Ishikawa (cell line): ENCODE measurements around the gene MGMT.

Experiments
- CEBPB ChIP-seq: IDR thresholded peaks from 2 replicates; pipeline ENCODE4 v1.6.1; 2012
- CREB1 ChIP-seq: IDR thresholded peaks from 2 replicates; pipeline ENCODE4 v1.6.1; 2012; ENCODE audit warnings: low read depth
- EGR1 ChIP-seq: IDR thresholded peaks from 2 replicates; pipeline ENCODE4 v1.6.1; 2012
- EP300 ChIP-seq: IDR thresholded peaks from 2 replicates; pipeline ENCODE4 v1.6.1; 2012; ENCODE audit warnings: borderline replicate concordance
- FOXM1 ChIP-seq: IDR thresholded peaks from 2 replicates; pipeline ENCODE4 v1.6.1; 2012; ENCODE audit warnings: low read depth, borderline replicate concordance
- MAX ChIP-seq: IDR thresholded peaks from 2 replicates; pipeline ENCODE4 v1.6.1; 2012
- NFIC ChIP-seq: IDR thresholded peaks from 2 replicates; pipeline ENCODE4 v1.6.1; 2012
- RAD21 ChIP-seq: IDR thresholded peaks from 2 replicates; pipeline ENCODE4 v1.6.1; 2012; ENCODE audit warnings: low read depth
- REST ChIP-seq: IDR thresholded peaks from 2 replicates; pipeline ENCODE4 v1.6.1; 2012; ENCODE audit warnings: low read depth, mild to moderate bottlenecking
- TAF1 ChIP-seq: IDR thresholded peaks from 2 replicates; pipeline ENCODE4 v1.6.1; 2012; ENCODE audit warnings: low read depth, mild to moderate bottlenecking
- TCF12 ChIP-seq: IDR thresholded peaks from 2 replicates; pipeline ENCODE4 v1.6.1; 2012; ENCODE audit warnings: low read depth
- TEAD4 ChIP-seq: IDR thresholded peaks from 2 replicates; pipeline ENCODE4 v1.6.1; 2012
- USF1 ChIP-seq: IDR thresholded peaks from 2 replicates; pipeline ENCODE4 v1.6.1; 2012
- YY1 ChIP-seq: IDR thresholded peaks from 2 replicates; pipeline ENCODE4 v1.6.1; 2012; ENCODE audit warnings: low read depth
- ZBTB7A ChIP-seq: IDR thresholded peaks from 2 replicates; pipeline ENCODE4 v1.6.1; 2012; ENCODE audit warnings: low read depth

Gene MGMT

DNA sequence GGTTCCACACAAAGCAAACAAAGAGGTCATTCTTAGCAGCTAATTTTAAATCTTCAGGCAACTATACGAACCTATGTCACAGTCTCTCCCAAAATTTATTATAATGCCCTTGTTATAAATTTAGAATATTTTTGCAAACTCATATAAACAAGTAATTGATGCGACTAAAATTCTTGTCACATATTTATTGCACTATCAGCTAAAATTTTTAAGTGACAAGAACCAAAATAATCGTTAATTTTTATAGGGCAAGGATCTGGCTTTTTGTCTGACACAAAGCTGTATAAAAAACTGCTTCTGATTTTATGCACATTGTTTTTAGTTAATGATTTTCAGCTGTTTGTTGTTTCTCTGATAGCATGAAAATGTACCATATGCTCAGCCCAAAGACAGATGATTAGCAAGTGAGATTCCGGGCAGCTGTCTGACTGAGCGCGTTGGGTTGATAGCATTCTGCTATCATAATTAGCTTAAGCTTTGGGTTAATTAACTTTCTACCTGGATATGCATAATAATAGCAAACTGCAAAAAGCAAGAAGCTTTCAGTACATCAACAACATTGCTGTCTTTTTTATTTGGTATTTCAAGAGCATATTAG, 136.0 kb downstream of the MGMT start:
- TF ChIP-seq USF1 (no peak), EP300 (no peak), YY1 (no peak), FOXM1 (no peak), TEAD4 (no peak), RAD21 (no peak), MAX (no peak), EGR1 (no peak), CEBPB (no peak), REST (no peak), CREB1 (no peak)

GRCh38 chr10:129604333-129605032, 137.4 kb downstream of the MGMT start:
- TF ChIP-seq REST (no peak), TAF1 (no peak), NFIC (no peak), RAD21 (no peak), CREB1 (no peak), EGR1 (no peak), TEAD4 (no peak), CEBPB (no peak), EP300 (no peak), YY1 (no peak), FOXM1 (no peak), MAX (no peak), TCF12 (no peak), ZBTB7A (no peak), USF1 (no peak)

GRCh38 chr10:129605266-129605985, 138.4 kb downstream of the MGMT start:
- TF ChIP-seq EGR1, result no peak
- TF ChIP-seq NFIC, result no peak
- TF ChIP-seq MAX, result no peak

DNA sequence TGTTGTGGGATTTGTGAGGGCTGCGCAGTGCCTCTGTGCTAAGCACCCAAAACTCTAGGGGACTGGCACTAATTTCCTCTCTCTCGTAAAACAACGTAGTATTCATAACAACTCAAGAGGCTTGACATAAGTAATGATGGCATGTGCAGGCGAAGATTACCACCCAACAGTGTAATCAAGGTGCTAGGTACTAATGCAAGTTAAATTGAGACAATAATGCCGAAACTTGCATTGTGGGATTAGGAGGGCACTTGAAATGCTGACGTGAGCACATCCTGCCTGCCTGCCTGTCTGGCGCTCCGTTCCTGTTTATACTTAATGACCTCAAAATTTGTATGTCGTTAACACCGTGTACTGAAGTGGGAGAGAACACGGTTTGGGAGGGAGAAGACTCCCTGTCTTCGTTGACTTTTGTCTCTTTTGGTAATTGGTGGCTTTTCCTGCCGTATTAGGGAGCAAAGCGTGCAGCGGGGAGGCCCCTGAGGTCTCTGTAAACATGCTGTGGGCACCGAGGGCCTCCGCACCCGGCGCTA, 139.0 kb downstream of the MGMT start:
- TF ChIP-seq REST, result no peak
- TF ChIP-seq NFIC, result no peak
- TF ChIP-seq ZBTB7A, result no peak
- TF ChIP-seq CEBPB, result no peak
- TF ChIP-seq MAX, result no peak
- TF ChIP-seq TAF1, result no peak
- no peak for TF ChIP-seq YY1
- TF ChIP-seq FOXM1, result no peak
